Renal pelvis (tissue), 4 donors: ENCODE measurements around the gene AUTS2. TPM values are rescaled to one million over a fixed set of nuclear protein-coding genes. Genes with fewer than 3 reads are reported as not detected.

Source experiments
- DNase-seq: peaks from one replicate; pipeline ENCODE4 v3.0.0-alpha.2; 2013
- polyA plus RNA-seq, 3 donors: library from polyadenylated mRNA; unstranded; fragments of 120-200 nt; gene quantifications; one replicate each; pipeline ENCODE4 v1.2.1, GENCODE V29; 2013; ENCODE audit not compliant: insufficient read length in 3 of 3

Gene AUTS2
- polyA plus RNA-seq, 3 donors = 85.8 to 114 (median 86.6) TPM

DNA sequence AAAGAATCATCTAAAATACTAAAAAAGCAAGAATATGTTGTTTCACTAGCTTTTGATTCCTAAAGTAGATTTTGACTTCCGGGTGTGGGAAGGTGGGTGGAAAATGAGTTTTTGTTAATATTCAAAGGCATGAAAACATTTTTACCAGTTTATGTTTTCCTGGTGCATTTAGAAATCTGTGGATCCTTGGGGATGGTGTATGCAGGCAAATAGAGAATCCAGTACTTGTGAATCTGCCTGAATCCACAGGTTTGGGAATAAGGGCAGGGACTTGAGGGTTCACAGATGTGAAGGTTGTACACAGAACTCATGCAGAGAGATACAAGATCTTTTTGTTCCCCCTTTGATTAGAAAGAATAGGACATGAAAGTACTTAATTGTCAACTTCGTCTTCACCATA, 22.4 kb downstream of the AUTS2 start:
- no peak for DNase-seq

DNA sequence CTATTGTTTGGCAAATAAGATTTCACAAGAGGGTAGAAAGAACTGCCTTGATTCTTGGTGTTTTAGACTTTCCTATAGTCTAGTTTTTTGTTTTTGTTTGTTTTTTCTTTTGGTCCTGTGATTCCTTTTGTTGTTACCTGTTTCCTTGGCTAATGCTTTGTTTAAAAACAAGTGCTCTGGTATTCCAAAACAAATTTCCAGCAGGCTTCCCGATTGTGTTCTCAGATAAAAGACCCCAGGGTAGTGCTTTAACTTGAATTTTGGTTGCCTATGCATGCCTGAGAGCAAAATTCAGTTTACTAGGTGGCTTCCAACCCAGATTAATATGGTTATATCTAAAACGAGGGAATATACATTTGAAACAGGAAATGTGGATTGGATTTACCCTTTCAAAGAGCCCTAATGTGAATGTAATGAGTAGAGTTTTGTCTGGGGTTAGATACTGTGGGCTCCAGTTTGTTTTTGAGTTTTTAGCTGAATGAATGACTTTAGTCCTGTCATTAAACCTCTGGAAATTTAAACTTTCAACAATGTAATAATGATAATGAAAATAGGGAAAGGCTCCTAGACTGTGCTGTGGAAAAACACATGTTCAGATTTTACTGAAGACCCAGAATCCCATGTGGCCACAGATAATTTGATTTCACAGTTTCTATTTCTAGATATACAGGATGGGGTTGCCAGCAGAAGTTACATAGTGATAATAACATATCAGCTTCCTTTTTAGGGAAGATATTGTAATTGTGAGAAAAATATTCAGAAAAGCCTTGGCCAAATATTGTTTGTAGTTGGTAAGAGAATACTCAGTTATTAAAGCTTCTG, 23.9 kb downstream of the AUTS2 start:
- no peak for DNase-seq

DNA sequence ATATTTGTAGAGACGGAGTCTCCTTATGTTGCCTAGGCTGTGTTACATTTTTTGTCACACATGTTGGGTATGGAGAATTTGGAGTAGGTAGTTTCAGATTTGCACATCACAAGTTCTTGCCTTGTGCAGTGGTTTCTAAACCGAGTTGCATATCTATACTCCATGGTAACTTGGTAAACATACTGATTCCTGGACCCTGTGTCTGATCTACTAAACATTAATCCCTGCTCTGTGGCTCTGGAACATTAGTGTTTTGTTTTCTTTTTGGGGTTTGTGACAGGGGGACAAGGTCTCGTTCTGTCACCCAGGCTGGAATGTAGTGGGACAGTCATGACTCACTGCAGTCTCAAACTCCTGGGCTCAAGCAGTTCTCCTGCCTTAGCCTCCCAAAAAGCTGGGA, 24.7 kb downstream of the AUTS2 start:
- no peak for DNase-seq

DNA sequence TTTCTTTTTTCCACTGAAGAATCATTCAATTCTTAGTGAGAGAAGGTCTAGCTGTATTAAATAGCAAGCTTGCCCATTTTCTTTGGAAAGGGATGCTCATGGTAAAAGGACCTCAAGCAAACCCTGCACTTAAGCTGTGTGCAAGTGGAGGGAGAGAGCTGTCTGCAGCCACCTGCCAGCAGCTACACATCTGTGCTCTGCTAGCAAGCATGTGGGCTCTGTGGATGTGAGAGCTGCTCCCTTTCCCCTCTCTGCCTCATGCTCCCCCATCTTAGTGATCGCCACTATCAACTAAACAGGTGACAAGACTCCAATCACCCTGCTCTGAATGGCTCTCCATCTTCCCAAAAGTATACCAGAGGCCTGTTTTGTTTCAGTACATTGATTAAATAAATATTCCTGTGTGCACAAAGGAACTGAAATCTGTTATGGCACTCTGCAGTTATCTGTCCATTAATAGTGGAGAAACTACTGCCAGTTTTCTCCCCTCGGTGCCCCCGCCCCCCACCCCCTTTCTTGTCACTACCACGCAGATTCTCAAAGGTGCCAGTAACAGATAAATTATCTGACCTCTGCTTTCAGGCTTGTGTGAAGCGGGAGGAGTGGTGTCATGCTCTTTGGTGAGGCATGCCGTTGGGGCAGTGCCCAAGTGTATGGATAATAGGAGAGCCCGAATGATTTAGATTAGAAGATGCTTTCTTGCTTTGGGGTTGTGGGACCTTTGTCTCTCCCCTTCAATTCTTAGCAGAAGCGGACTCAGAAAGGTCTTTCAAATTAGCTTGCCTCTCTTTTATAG, 26.4 kb downstream of the AUTS2 start:
- no peak for DNase-seq

DNA sequence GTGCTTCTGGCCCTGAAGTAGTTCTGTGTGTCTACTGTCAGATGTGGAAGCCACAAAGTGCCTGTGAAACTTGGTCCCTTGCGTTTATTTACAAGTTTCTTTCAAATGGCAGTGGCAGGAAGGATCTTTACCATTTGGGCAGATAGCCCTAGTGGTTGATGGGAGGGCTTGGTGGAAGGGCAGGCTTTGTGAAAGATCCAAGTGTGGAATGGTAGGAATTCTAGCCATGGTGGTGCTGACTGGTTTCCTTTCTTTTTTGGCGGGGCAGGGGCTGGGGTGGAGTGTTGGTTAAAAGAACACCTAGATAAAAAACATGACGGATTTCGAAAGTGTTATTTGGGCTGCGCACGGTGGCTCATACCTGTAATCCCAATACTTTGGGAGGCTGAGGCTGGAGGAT, 27.0 kb downstream of the AUTS2 start:
- no peak for DNase-seq

DNA sequence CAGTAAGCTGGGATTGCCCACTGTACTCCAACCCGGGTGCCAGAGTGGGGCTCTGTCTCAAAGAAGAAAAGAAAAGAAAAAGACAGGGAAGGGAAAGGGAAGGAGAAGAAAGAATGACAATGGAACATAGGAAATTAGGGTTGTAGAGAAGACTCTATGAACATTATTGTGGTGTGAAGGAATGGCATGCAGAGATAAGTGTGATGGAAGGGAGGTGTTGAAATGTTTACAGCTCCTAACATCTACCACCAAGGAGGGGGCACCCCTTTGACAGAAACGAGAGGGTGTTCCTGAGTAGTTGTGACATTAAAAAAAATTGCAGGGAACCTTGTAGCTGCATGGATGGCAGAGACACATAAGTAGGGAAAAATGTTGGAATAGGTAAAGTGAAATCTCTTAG, 27.5 kb downstream of the AUTS2 start:
- DNase-seq = no peak

DNA sequence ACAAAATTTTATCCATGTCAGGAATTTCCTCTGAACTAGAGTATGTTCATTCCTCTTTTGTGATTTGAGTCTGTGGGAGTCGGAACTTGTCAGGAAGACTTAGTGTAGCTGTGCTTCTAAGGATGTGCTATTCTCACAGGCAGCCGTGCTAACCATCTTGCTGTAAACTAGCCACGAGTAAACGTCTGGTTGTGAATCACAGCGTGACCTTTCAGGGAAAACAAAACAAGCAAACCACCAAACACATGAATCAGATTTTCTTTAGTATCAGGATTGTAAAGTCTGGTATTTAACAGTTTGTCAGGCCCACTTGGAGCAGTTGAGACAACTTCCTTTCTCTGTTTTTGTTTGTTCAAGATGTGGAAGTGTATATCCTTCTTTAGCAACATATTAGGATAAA, 32.0 kb downstream of the AUTS2 start:
- peak; percentile 87 for DNase-seq

DNA sequence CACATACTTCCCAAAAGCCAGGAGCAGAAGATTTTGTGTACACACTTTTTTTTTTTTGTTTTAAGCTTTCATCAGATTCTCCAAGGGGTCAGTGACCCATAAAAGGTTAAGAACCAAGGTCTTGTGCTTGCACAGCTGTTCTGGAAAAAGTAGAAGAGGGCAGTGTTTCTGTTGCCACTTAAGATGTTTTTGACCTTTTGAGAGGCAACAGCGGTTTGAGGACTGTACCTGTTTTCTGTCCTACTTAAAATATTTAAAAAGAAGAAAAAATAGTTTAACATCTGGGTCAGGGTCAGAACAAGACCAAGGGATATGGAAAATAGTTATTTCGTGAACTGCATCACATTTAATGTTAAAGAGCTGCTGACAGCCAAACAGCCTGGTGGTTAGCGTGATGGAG, 32.9 kb downstream of the AUTS2 start:
- DNase-seq = no peak

DNA sequence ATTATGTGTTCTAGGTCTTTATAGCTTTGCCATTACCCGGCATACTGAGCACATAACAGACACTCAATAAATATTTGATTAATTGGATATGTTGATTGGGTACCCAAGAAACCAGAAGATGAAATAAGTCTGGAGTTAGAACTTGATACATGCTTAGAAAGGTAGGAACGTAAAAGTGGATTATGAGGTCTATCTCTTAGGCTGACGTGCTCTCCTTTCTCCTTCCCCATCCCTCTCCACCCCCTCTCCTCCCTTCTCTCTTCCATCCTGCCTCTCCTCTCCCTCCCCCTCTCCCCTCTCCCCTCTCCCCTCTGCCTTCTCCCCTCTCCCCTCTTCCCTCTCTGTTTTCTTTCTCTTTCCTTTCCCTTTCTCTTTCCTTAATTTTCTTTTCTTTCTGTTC, 34.0 kb downstream of the AUTS2 start:
- no peak for DNase-seq

DNA sequence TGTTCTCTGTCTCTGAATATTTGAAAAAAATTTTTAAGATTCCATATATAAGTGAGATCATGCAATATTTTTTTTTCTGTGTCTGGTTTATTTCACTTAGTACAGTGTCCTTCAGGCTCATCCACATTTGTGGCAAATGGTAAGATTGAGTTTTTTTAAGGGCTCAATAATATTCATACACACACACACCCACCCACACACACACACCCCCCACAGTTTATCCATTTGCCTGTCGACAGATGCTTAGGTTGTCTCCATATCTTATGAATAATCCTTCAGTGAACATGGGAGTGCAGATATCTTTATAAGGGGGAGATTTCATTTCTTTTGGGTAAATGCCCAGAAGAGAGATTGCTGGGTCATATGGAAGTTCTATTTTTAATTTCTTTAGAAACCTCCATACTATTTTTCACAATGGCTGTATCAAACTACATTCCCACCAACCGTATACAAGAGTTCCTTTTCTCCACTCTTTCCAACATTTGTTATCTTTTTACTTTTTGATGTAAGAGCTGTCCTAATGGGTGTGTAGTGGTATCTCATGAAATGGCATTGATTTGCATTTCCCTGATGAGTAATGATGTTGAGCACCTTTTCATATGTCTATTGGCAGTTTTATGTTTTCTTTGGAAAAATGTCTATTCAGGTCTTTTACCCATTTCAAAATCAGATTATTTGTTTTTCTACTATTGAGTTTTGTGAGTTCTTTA, 35.0 kb downstream of the AUTS2 start:
- no peak for DNase-seq

DNA sequence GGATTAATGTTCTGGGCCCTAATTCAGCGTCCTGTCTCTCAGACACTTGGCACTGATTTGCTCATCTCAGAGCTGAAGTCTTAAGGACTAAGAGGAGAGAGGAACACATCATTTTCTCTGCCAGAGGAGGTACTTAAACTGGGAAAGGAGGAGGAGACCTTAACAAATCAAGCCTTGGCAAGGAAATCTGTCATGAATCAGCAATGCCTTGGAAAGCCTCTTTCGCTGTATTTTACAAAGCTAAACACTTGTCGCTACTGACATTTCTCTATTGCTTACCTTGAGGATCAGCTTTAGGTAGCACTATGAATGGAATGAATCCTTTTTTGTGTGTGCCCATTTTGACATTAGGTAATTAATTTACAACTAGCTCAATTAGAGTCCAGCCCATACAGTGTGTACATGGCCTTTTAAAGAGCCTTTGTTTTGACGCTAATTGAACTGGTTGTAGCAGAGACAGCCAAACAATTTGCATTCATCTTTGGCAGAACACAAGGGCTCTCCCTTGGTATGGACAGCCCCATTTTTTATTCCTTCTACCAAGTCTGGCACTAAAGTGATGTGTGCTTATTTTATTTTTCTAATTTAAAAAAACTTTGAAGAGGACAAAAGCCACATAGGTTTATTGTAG, 37.4 kb downstream of the AUTS2 start:
- DNase-seq = no peak

DNA sequence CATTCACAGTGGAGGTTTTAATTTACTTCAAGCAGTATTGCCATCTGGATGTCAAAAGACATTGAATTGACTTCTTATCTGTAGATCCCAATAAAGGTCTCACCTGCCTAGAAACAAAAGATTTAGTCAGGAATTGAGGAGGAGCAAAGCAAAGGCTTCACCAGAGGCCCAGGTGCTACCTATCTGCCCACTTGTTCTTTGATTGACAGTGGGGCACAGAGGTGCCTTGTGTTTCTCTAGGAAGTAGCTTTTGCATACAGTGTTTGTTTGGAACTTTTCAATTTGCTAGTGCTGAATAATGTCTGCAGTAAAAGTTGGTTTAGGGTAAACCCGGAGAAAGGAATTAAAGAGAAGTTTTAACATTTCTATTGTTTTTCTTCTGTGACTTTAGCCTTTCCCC, 40.4 kb downstream of the AUTS2 start:
- DNase-seq = no peak

DNA sequence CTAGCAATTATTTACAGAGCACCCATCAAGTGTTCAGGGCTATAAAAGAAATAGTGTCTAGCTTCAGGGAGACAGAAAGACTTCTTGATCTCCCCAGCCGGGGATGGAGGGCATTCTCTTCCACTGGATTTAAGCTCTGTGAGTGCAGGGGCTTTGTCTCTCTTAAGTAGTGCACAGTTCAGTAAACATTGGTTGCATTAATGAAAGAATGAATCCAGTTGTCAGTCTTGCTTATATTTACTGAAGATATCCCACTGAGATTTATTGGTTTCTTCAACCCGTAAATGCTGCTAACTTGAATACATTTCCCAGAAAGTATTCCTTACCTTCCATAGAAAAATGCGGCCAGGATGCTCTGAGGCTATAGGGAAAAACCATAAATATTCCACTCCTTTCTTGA, 41.9 kb downstream of the AUTS2 start:
- DNase-seq = no peak

DNA sequence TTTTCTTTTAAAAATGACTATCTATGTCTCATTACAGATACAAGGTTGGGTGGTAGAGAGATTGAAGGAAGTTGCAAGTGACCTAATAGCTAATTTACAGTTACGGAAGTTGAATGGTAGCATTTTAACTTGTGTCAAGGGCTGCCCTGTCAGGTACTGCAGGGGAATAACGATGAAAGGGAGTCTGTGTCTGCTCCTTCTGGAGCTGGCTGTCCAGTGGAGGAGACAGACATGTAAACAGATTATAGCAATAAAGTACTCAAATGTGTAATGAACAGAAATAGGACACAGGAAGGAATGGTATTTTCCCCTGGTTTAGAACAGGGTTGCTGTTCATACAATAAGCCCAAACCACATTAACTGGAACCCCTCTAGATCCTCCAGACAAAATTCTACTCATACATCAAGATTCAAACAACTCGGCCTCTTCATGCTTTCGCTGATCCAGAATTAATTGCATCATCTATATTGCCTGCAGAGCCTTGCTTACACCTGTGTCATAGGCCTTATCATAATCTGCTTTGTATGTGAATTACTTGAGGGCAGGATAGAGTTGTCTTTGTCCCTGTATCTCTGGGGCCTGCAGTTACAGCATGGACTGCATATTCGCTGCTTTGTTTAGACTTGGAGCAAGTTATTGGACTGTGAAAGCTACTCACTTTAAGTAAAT, 42.8 kb downstream of the AUTS2 start:
- DNase-seq = no peak

DNA sequence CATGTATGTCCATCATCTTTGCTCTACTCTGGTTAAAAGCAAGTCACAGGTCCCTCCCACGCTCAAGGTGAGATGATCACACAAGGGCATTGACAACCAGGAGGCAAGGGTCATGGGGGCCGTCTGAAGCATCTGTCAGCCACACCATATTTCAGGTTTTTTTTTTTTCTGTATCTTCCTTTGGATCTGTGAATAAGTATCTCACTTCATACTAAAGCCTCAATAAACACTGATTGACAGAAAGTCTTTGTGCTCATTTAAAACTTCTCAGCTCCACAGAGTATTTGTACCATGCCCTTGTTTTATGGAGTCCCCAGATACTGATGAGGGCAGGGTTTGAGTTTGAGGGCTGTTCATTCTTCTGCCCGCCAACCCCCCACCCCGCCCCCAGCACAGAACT, 45.0 kb downstream of the AUTS2 start:
- DNase-seq = no peak

DNA sequence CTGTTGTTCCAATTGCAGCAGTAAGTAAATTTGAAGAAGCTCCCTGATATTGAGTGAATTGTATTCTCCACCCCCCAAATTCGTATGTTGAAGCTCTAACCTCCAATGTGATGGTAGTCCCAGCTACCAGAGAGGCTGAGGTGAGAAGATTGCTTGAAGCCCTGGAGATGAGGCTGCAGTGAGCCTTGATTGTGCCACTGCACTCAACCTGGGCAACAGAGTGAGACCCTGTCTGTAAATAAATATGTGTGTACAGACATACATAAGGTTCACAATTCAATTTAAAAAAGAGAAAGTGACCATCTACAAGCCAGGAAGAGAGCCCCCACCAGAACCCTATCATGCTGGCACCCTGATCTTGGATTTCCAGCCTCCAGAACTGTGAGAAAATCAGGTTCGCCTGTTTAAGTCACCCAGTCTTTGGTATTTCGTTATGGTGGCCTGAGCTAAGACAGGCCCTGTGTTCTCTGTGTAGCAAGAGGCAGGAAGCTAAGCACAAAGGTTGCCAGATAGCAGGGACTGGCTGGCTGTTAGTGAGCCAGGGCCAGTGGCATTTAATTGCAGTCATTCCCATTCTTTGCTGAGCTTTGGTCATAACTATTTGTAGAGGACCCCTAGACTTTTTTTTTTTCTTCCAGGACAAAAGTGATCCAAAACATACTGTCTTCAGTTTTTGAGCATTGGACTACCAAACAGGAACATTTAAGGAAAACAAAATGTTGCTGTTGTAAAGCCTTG, 45.6 kb downstream of the AUTS2 start:
- no peak for DNase-seq

DNA sequence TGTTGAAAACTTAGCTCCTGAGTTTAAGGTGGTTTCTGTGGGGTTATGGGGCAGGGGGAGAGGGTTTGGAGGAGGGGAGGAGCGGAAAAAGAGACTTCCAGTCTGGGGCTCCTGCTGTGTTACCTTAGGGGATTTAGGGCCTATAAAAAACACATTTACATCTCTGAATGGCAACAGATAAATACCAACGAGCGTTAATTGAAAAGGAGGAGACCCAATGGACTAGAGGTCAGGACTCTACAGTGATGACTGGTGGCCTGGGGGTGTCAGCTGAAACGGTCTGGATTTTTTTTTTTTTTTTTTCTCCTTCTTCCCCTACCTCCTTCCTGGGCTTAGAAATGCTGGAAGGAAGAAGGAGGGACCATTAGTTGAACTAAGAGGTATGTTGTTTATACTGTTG, 47.4 kb downstream of the AUTS2 start:
- DNase-seq = no peak

DNA sequence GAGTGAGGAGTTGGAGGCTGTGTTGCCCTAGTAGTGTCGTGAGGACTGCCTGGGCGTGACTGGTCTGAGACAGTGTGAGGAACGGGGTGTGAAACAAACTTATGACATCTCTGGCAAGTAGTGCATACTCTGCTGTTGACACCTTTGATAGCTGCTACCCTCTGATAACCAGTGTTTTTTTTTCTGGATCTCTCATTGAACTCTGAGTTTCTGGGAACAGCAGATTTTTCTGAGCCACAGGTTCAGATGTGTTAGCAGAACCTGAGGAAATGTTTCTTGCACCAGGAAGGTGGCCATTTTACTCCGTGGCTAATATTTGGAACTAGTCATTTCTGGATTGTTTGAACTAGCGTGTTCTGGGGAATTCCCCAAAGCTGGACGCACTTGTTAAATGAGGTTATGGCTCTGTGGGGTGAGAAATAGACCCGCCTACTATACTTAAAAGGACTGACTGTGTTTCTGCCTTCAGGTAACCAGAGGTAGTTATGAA, 52.9 kb downstream of the AUTS2 start:
- no peak for DNase-seq

DNA sequence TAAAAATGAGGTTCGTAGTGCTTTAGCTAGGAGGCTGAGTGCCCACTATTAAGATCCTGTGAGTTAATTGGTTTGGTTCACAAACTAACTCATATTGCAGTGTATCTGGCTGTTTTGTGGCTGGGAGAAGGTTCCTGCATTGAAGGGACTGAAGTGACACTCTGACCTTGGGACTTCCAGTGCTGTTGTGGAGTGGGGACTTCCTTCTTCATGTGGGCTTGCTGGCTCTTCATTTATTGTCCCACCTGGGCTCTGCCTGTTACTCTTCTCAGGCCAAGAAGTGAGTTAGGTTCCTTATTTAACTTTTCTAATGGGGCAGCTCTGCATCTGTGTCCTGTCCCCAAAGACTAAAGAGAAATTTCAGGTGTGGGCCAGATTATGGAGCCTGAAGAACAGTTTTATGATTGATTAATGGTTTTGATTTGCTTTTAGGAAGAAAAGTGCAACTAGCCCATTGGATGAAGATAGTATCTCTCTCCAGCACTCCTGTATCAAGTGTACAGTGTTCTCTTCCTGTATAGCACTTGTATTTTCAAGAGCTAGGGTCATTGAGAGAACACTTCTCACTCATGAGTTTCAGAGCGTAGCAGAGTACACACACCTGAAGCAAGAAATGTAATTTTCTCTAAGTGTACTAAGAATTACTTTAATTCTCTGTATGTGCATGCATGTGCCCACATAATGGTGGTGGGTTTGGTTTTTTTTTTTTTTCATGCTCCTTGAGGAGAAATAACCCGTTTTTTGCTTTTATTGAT, 54.8 kb downstream of the AUTS2 start:
- DNase-seq = no peak

DNA sequence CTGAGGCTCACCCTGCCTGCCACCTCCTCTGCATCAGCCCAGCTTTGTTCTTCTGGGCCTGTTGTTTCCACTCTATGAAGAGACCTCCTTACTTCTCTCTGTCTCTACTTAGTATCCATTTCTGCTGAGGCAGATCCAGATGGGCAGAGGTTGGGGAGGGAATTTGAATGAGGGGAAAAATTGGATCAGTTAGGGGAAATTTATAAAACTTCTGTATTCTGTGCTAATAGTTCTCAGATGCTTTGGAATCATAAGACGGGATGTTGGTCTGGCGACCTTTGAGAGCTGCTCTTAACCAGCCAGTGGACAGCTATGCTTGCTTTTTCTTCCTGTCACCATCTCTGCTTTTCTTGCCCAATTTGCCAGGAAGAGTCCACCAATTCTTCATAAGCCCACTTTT, 55.5 kb downstream of the AUTS2 start:
- DNase-seq = no peak
